ENCODE measurements around the gene ORC3.

DNA sequence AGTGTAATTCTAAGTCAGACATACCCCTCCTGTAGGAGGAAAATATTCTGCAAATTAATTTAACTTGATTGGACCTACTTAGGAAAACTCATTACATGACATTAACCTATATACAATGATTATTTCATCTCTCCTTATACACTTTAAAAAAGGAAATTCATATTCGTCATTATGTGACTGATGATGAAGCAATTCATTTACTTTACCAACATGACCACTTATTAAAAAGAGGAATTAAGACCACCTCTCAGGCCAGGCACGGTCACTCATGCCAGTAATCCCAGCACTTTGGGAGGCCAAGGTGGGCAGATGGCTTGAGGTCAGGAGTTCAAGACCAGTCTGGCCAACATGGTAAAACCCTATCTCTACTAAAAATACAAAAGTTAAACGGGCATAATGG is 100.5 kb downstream of the ORC3 start:
- no peak for TF ChIP-seq EZH2 (IDR thresholded peaks at IDR 0.05; ENCODE audit: insufficient read depth, poor library complexity, severe bottlenecking)
- no peak for TF ChIP-seq EZH2phosphoT487 (IDR thresholded peaks at IDR 0.05; ENCODE audit: insufficient read depth, low read depth)

Data from GM23248 (cell line).